Gastroesophageal sphincter (tissue), 3 donors: ENCODE measurements around the gene LSM7.

ENCODE experiments used
- POLR2A ChIP-seq, 2 donors: fragments of 450-650 bp; IDR thresholded peaks; one replicate each; pipeline ENCODE4 v1.6.1; 2017; ENCODE audit warnings: antibody characterized with exemption in 2 of 2, mild to moderate bottlenecking in 2 of 2, moderate library complexity in 1 of 2
- TF ChIP-seq, protein P1 (sequence below), 4 experiments: fragments of 200-600 bp in 2 of 4; fragments of 450-650 bp in 2 of 4; sonication (generic) in 1 of 4; IDR thresholded peaks; one replicate each; pipeline ENCODE4 v1.5.1; 2017 to 2019; ENCODE audit warnings: antibody characterized with exemption in 4 of 4, mild to moderate bottlenecking in 2 of 4, moderate library complexity in 2 of 4

DNA sequence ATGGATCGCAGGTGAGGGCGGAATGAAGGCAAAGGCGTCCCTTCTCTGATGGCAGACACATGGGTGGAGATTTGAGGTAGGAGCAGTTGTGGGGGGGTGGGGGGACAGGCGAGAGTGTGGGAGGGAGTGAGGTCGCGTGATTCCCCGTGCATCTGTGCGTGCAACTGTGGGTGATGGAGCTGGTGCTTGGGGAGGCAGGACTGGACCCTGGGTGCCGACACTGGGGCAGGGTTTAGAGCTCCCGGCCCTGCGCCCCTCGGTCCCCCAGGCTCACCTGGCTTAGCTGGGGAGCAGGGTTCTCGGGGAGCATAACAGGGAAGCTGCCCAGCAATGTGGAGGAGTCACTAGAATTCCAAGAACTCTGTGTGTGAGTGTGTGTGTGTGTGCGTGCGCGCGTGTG lies 35.0 kb upstream of the LSM7 start:
- TF ChIP-seq, protein P1, sequence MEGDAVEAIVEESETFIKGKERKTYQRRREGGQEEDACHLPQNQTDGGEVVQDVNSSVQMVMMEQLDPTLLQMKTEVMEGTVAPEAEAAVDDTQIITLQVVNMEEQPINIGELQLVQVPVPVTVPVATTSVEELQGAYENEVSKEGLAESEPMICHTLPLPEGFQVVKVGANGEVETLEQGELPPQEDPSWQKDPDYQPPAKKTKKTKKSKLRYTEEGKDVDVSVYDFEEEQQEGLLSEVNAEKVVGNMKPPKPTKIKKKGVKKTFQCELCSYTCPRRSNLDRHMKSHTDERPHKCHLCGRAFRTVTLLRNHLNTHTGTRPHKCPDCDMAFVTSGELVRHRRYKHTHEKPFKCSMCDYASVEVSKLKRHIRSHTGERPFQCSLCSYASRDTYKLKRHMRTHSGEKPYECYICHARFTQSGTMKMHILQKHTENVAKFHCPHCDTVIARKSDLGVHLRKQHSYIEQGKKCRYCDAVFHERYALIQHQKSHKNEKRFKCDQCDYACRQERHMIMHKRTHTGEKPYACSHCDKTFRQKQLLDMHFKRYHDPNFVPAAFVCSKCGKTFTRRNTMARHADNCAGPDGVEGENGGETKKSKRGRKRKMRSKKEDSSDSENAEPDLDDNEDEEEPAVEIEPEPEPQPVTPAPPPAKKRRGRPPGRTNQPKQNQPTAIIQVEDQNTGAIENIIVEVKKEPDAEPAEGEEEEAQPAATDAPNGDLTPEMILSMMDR (IDR thresholded peaks at IDR 0.05): no peak
- TF ChIP-seq POLR2A (IDR thresholded peaks at IDR 0.05): no peak
